ENCODE measurements around the gene THBS3. TPM values are rescaled to one million over a fixed set of nuclear protein-coding genes. Genes with fewer than 3 reads are reported as not detected.
"Not testable (repeated sequence)": the region's sequence is repeated elsewhere in the genome, so short reads cannot be mapped to it uniquely, and the experiment has no call there.

THBS3 gene
- total and polyA plus RNA-seq, 2 of the 13 experiments (the other 11 are each of a cell fraction or from before 2014, with no cell fraction given): 0.86 to 3.6 TPM

- TF ChIP-seq ZNF142 (CRISPR knock-in tag; IDR thresholded peaks at IDR 0.05): no peak
Observed at GRCh38 chr1:155223047-155223446, 15.3 kb upstream of the THBS3 start (continued).

GRCh38 chr1:155220211-155220965, 12.7 kb upstream of the THBS3 start:
- H3K9me3 ChIP-seq (ENCODE audit: low read length); H2AFZ ChIP-seq (ENCODE audit: low read length); H3K27me3 ChIP-seq (ENCODE audit: control insufficient read depth in 1 of 2, insufficient read depth in 2 of 2, low read length in 2 of 2); H3K4me1 ChIP-seq (ENCODE audit: insufficient read depth, low read length); H3K4me2 ChIP-seq (ENCODE audit: low read depth, low read length); CTCF ChIA-PET (ENCODE audit: low intra/inter-chr PET ratio, low total read pairs); H3K79me2 ChIP-seq (ENCODE audit: insufficient read depth, low read length); in situ Hi-C loops (cut with HindIII; ENCODE audit: extremely low pct_ligation_motif_present, low pct_unique_long_range_greater_than_20kb); intact Hi-C loops (cut with micrococcal nuclease; ENCODE audit: unreplicated experiment); ATAC-seq; BruUV-seq (replicated peaks); H3K27ac ChIP-seq (ENCODE audit: extremely low read length, insufficient read depth, low read length); H3K9ac ChIP-seq (ENCODE audit: insufficient read depth, low read depth, low read length); H3K36me3 ChIP-seq (replicated peaks in 1 of 2; ENCODE audit: control insufficient read depth in 1 of 2, insufficient read depth in 2 of 2, low read length in 2 of 2); POLR2A ChIA-PET; DNase-seq (ENCODE audit: low spot score); H3K4me3 ChIP-seq (replicated peaks in 1 of 3; ENCODE audit: insufficient read depth in 1 of 3, low read depth in 2 of 3, low read length in 3 of 3); H4K20me1 ChIP-seq (ENCODE audit: insufficient read depth, low read length); FAIRE-seq: not testable (repeated sequence)
- 90% methylated on average over 10 of the region's 10 CpGs for whole genome bisulfite sequencing (ENCODE audit: low lambda C conversion rate)
